ENCODE results near the gene FAM240A.

Gene FAM240A

DNA sequence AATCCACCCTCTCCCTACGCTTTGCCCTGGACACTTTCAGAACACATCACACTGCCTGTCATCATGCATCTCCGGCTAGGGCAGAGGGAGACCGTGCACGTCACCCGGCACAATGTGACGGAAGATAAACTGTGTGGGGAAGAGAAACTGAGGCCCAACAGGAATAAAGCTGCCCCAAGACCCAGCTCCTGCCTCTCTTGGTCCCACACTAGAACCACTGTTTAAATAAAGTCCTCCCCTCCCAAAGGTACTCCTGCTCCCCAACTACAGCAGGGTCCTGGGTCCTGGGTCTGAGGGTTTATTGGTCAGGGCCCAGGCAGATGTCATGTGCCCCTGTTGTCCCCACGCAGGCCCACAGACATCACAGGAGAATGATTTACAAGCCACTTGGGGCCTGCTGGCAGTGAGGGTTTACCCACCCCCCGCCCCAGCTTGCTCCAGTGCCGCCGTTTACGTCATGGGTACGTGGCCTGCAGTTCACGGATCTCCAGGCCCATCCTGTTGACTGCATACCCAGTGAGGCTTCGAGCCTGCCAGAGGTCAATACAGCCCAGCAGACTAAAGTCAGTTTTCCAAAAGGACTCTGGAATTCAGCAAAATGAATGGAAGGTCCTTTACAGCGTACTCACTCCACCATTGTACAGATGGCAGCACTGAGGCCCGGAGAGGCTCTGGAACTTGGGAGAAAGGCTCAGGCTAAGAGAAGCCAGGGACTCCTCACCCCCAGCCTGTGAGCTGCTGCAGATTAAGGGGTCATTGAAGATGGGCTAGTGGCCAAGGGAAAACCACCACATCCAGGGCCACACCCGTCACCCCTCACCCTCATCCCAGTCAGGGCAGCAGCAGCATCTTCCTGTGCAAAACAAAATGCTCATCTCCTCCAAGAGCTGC, 57.9 kb downstream of the FAM240A start:
- no peak overlapping the region for H3K4me3 ChIP-seq (ENCODE audit: low read depth, low read length)
- no peak for DNase-seq (ENCODE audit: low read depth)

DNA sequence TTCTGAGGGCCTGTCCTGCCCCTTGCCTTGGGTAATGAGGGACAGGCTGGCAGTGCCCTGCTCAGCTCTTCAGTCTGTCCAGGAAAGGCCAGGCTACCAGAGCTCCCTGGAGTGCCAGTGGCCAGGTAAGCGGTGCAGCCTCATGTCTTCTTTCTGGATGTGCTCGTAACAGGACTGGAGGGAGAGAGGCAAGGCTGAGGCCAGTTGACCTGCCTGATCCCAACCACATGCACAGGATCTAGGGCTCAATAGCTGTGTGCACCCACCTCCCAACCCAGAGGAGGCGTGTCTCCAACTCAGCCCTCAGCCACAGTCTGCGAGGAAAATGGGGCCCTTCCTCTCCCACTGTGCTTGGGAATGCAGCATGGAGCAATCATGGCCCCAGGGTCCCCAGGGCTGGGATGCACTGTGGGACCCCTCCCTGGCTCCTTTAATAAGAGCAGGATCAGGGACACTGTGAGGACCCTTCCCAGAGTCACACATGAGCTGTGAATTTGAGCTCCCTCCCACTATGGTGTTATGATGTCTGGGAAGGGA, 58.6 kb downstream of the FAM240A start:
- DNase-seq (ENCODE audit: low read depth): no peak
- no peak overlapping the region for H3K4me3 ChIP-seq (ENCODE audit: low read depth, low read length)

DNA sequence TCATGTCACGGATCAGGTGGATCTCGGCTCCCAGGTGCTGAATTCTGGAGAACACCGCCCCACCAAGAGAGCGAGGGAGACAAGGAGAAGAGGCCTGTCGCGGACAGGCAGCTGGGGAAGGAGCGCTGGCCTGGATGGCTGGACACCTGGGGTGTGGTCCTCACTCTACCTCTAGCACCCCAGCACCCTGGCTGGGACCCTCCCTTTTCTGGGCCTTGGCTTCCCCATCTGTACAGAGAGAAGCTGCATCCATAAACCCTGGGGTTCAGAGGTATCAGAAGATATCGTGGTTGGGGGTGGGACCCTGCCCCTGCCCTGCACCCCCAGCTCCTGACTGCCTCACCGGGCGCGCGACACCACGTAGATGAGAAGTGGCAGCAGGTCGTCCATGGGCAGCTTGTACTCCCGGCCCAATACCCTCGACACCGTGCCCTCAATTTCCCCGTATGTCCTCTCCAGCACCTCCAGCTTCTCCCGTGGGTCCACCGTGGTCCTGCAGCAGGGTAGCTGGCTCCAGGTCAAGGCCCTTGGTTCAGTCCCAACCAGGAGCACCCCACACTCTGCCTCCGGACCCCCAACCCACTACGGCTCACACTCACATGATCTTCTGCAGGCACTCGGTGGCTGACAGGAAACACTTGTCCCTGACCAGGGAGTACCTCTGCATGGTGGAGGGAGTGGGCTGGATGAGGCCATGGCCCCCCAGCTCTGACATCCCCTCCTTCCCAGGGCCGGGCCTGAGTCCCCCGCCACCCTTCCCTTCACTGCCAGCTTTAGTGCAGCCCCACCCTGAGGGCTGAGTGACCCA, 59.4 kb downstream of the FAM240A start:
- DNase-seq (ENCODE audit: low read depth): no peak
- no peak overlapping the region for H3K4me3 ChIP-seq (ENCODE audit: low read depth, low read length)

DNA sequence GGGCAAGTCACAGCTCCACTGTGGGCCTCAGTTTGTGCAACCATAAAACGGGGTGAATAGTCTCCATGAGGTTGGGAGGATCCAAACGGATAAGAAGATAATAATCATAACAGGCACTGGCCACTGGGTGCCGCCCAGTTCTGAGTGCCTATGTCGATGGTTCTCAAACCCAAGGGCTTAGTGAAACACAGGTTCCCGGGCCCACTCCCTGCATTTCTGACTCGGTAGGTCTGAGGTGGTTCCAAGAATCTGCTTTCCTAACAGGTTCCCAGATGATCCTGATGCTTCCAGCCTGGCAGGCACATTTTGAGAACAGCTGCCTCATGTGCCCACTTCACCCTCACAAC, 60.0 kb downstream of the FAM240A start:
- DNase-seq (ENCODE audit: low read depth): no peak
- no peak overlapping the region for H3K4me3 ChIP-seq (ENCODE audit: low read depth, low read length)

DNA sequence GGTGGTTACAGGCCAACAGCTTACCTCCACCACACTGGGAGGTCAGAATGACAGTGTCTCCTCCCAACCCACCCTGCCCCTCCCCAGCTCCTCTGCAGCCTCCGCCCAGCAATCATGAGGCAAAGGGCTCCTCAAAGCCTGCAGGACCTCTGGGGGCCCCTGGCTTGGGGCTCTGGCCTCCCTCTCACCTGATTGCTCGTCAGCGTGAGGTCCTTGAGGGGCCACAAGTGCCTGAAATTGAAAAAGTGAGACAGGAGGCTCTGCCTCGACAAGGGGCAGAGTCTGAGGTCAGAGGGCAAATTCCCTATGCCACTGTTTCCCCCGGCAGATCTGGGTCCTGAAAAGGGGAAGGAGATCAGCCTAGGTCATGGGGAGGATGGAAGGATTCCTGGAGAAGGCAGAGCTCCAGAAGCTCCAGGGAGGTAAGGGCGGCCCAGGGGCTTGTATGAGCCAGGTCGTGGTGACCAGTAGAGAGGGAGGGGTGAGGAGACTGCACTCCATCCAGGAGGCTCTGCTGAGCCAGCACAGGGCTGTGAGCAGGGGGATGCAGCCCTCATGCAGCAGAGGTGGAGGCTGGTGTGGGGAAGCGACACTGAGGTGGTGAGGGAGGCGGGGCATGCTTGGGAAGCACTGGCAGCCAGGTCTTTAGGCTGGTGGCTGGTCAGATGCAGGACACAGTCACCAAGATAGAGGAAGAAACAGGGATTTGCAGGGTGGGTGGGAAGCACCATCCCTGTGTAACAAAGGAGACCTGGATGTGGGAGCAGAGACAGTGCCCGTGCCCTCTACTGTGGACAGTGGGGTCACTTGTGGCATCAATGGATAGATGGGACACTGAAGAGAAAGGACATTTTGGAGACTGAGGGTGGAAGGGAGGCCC, 61.1 kb downstream of the FAM240A start:
- DNase-seq (ENCODE audit: low read depth): no peak
- H3K4me3 ChIP-seq (ENCODE audit: low read depth, low read length): no peak overlapping the region

DNA sequence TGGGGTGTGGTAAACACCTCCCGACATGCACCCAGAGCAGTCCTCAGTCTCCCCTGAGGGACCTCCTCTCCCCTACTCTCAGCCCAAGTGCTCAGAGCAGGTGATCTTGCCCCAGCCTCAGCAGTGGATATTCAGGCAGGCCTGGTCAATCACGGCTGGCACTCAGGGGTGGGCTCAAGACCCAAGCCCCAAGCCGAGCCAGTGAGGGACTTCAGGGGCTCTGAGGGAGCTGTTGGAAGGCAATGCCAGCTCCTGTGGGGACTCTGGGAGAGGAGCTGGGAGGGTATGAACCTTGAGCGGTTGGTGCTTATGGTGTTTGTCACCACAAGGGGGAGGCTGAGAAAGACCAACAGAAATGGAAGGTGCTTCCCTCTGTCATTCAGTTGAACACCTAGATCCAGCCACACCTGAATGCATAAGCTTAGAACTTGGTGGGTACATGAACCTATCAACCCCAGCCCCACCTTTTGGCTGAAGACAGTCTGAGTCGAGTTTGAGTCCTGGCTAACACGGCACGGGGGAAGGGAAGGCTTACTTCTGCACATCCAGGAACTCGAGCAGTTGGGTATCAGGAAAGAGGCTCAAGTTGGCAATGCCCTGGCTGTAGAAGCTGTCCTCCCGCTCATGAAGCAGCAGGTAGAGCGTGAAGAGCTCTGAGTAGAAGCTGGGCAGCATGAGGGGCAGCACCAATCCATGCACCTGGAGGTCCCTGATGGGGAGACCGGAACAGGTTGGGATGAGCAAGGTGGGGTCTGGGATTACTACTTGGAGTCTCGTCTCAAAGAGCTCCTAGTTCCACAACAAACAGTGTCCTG, 61.9 kb downstream of the FAM240A start:
- H3K4me3 ChIP-seq (ENCODE audit: low read depth, low read length): no peak overlapping the region
- no peak for DNase-seq (ENCODE audit: low read depth)

DNA sequence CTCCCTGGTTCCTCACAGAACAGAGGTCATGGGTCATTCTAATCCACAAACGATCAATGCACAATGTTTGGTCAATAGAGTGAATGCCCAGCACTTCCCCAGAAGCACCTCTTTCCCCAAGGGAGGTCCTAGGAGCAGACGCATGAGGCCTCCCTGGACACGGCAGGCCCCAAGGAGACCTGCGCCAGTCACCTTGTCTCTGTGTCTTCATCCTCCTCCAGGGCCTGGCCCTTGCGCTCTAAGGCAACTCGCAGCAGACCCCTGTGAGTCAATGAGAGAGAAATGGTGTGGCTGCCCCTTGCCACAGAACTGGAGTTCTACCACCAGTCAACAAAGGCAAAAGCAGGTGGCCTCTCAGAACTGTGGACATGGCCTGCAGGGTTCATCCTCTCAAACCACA, 63.1 kb downstream of the FAM240A start:
- no peak for DNase-seq (ENCODE audit: low read depth)
- no peak overlapping the region for H3K4me3 ChIP-seq (ENCODE audit: low read depth, low read length)

Measured in skeletal muscle cell (primary cell).